HepG2 (cell line): ENCODE data around the gene BEST2. TPM values are rescaled to one million over a fixed set of nuclear protein-coding genes. Genes with fewer than 3 reads are reported as not detected.

ENCODE experiments used
- ATAC-seq: fragments of 200-7000 bp; cut with Tn5 transposase; 3 replicates; pipeline ENCODE4 v1.9.1; 2020; ENCODE audit warnings: mild to moderate bottlenecking, moderate library complexity
- BruUV-seq: library from RNA; stranded (reverse); fragments of 400-500 nt; replicated peaks from 2 replicates; lab custom pipeline; 2021; lab: Mats Ljungman, UMichigan
- CTCF ChIA-PET: fragments of 300-600 bp; formaldehyde crosslinking; extraction: SDS; loops from one replicate; lab custom pipeline; 2021; ENCODE audit warnings: low total read pairs, inconsistent platforms, low intra/inter-chr PET ratio; lab: Yijun Ruan, JAX
- POLR2A ChIA-PET: fragments of 350-600 bp; sonication (Branson Sonifier 250); formaldehyde crosslinking; loops from one replicate; lab custom pipeline; 2020; ENCODE audit warnings: antibody characterized with exemption, inconsistent platforms; lab: Yijun Ruan, JAX
- DNase-seq: peaks from one replicate; pipeline ENCODE4 v3.0.0-alpha.2; 2015; ENCODE audit warnings: low spot score
- FAIRE-seq: peaks from 3 replicates; lab custom pipeline; 2011; peaks lifted over from hg19 to GRCh38; lab: Jason Lieb, UNC
- H2AFZ ChIP-seq: one replicate; pipeline ENCODE4 v1.6.1; 2011; ENCODE audit warnings: low read length, inconsistent platforms
- H3K27ac ChIP-seq: fragments of 300-600 bp; 3 replicates; pipeline ENCODE4 v1.8.0; 2011; ENCODE audit warnings: mixed run types, mild to moderate bottlenecking, mixed read lengths, low read length, inconsistent platforms; ENCODE audit not compliant: insufficient read depth; ENCODE audit errors: extremely low read length
- H3K27me3 ChIP-seq, 2 experiments: fragments of 200-600 bp in 1 of 2; 2 replicates in 1 of 2; 3 replicates in 1 of 2; pipeline versions ENCODE4 v1.6.0 to v1.8.0; 2011; ENCODE audit warnings: low read length in 2 of 2, mild to moderate bottlenecking in 2 of 2, moderate library complexity in 2 of 2, inconsistent platforms in 1 of 2; ENCODE audit not compliant: insufficient read depth in 2 of 2, control insufficient read depth in 1 of 2
- H3K36me3 ChIP-seq, 2 experiments: fragments of 200-600 bp in 1 of 2; replicated peaks in 1 of 2; 2 replicates in 1 of 2; 3 replicates in 1 of 2; pipeline versions ENCODE4 v1.5.1 to v1.8.0; 2011; ENCODE audit warnings: low read length in 2 of 2, inconsistent platforms in 1 of 2; ENCODE audit not compliant: insufficient read depth in 2 of 2, control insufficient read depth in 1 of 2
- H3K4me1 ChIP-seq: 2 replicates; pipeline ENCODE4 v1.5.1; 2012; ENCODE audit warnings: low read length, inconsistent platforms; ENCODE audit not compliant: insufficient read depth
- H3K4me2 ChIP-seq: 2 replicates; pipeline ENCODE4 v1.6.0; 2011; ENCODE audit warnings: low read depth, low read length, inconsistent platforms
- H3K4me3 ChIP-seq, 3 experiments: fragments of 200-600 bp in 1 of 3; sonication (generic), shearing (Covaris generic) in 1 of 3; replicated peaks in 1 of 3; 2 replicates each; pipeline ENCODE4 v1.5.1; 2011 to 2016; ENCODE audit warnings: low read length in 3 of 3, inconsistent platforms in 2 of 3, low read depth in 2 of 3, mild to moderate bottlenecking in 2 of 3, control low read depth in 1 of 3, mixed read lengths in 1 of 3; ENCODE audit not compliant: insufficient read depth in 1 of 3
- H3K79me2 ChIP-seq: one replicate; pipeline ENCODE4 v1.6.1; 2011; ENCODE audit warnings: low read length, inconsistent platforms; ENCODE audit not compliant: insufficient read depth
- H3K9ac ChIP-seq: 2 replicates; pipeline ENCODE4 v1.6.0; 2011; ENCODE audit warnings: mild to moderate bottlenecking, low read depth, low read length, inconsistent platforms; ENCODE audit not compliant: insufficient read depth
- H3K9me3 ChIP-seq: 2 replicates; pipeline ENCODE4 v1.5.1; 2012; ENCODE audit warnings: mild to moderate bottlenecking, low read length
- H4K20me1 ChIP-seq: 2 replicates; pipeline ENCODE4 v1.6.0; 2011; ENCODE audit warnings: inconsistent platforms, mild to moderate bottlenecking, low read length, moderate library complexity; ENCODE audit not compliant: insufficient read depth
- CC2D1A ChIP-seq: sonication (generic); formaldehyde crosslinking; IDR thresholded peaks from 2 replicates; pipeline ENCODE4 v1.8.1; 2023; ENCODE audit warnings: mild to moderate bottlenecking, missing genetic modification reagents
- CERS6 ChIP-seq: sonication (generic); formaldehyde crosslinking; IDR thresholded peaks from 2 replicates; pipeline ENCODE4 v1.5.0; 2020; ENCODE audit warnings: missing genetic modification reagents
- DDIT3 ChIP-seq: sonication (generic); formaldehyde crosslinking; IDR thresholded peaks from 2 replicates; pipeline ENCODE4 v1.4.0; 2020; ENCODE audit warnings: mild to moderate bottlenecking, missing genetic modification reagents
- ELF3 ChIP-seq: IDR thresholded peaks from 2 replicates; pipeline ENCODE4 v1.6.1; 2016; ENCODE audit warnings: missing genetic modification reagents, missing compliant biosample characterization
- ELK4 ChIP-seq: sonication (generic); formaldehyde crosslinking; IDR thresholded peaks from 2 replicates; pipeline ENCODE4 v1.9.0; 2021; ENCODE audit warnings: missing genetic modification reagents, borderline replicate concordance
- ERF ChIP-seq: IDR thresholded peaks from 2 replicates; pipeline ENCODE4 v1.6.1; 2018; ENCODE audit warnings: missing biosample characterization, missing genetic modification reagents
- KLF13 ChIP-seq: sonication (generic); formaldehyde crosslinking; IDR thresholded peaks from 2 replicates; pipeline ENCODE4 v1.4.0; 2020; ENCODE audit warnings: mild to moderate bottlenecking, missing genetic modification reagents
- MYNN ChIP-seq: sonication (generic); formaldehyde crosslinking; IDR thresholded peaks from 2 replicates; pipeline ENCODE4 v1.4.0; 2020; ENCODE audit warnings: mild to moderate bottlenecking, low read depth, missing genetic modification reagents
- NFIB ChIP-seq: sonication (generic); formaldehyde crosslinking; IDR thresholded peaks from 2 replicates; pipeline ENCODE4 v1.9.0; 2021; ENCODE audit warnings: missing genetic modification reagents, mild to moderate bottlenecking, borderline replicate concordance
- REXO4 ChIP-seq: sonication (generic); formaldehyde crosslinking; IDR thresholded peaks from 2 replicates; pipeline ENCODE4 v1.8.0; 2022; ENCODE audit warnings: missing genetic modification reagents, mild to moderate bottlenecking, borderline replicate concordance
- TRIM22 ChIP-seq: fragments of 450-650 bp; IDR thresholded peaks from 2 replicates; pipeline ENCODE4 v1.6.1; 2017
- ZBTB44 ChIP-seq: sonication (generic); formaldehyde crosslinking; IDR thresholded peaks from 2 replicates; pipeline ENCODE4 v1.4.0; 2020; ENCODE audit warnings: missing genetic modification reagents
- ZNF207 ChIP-seq: fragments of 450-650 bp; IDR thresholded peaks from 2 replicates; pipeline ENCODE4 v1.6.1; 2016; ENCODE audit warnings: antibody characterized with exemption, borderline replicate concordance
- ZNF317 ChIP-seq: sonication (generic); formaldehyde crosslinking; IDR thresholded peaks from 2 replicates; pipeline ENCODE4 v1.5.0; 2020; ENCODE audit warnings: mild to moderate bottlenecking, missing genetic modification reagents
- ZNF484 ChIP-seq: sonication (generic); formaldehyde crosslinking; IDR thresholded peaks from 2 replicates; pipeline ENCODE4 v1.5.1; 2020; ENCODE audit warnings: mild to moderate bottlenecking, low read depth, missing genetic modification reagents, borderline replicate concordance
- ZNF552 ChIP-seq: sonication (generic); formaldehyde crosslinking; IDR thresholded peaks from 2 replicates; pipeline ENCODE4 v1.9.0; 2022; ENCODE audit warnings: missing genetic modification reagents, mild to moderate bottlenecking, borderline replicate concordance
- ZNF777 ChIP-seq: sonication (generic); formaldehyde crosslinking; IDR thresholded peaks from 2 replicates; pipeline ENCODE4 v1.4.0; 2020; ENCODE audit warnings: missing genetic modification reagents
- ZNF839 ChIP-seq: sonication (generic); formaldehyde crosslinking; IDR thresholded peaks from 2 replicates; pipeline ENCODE4 v1.4.0; 2020; ENCODE audit warnings: missing genetic modification reagents, mild to moderate bottlenecking, borderline replicate concordance
- ZUFSP ChIP-seq: sonication (generic); formaldehyde crosslinking; IDR thresholded peaks from 2 replicates; pipeline ENCODE4 v1.9.0; 2021; ENCODE audit warnings: missing genetic modification reagents, mild to moderate bottlenecking, borderline replicate concordance
- WGBS: methylation state at CpG from one replicate; pipeline ENCODE4 v1.1.6; 2017; ENCODE audit warnings: low lambda C conversion rate; 5-methylcytosine and 5-hydroxymethylcytosine counted together
- in situ Hi-C: cut with HindIII; loops from 2 replicates; pipeline ENCODE4 v1.10.0; 2017; ENCODE audit warnings: low pct_unique_long_range_greater_than_20kb; ENCODE audit not compliant: extremely low pct_ligation_motif_present
- intact Hi-C: fragments of 100-400 bp; cut with micrococcal nuclease; formaldehyde crosslinking; loops from one replicate; pipeline ENCODE4 v1.10.0; 2022; ENCODE audit not compliant: unreplicated experiment
- polyA plus RNA-seq, 8 experiments: library from polyadenylated mRNA; depleted of rRNA in 3 of 8; stranded (reverse) in 7 of 8; unstranded in 1 of 8; fragments of >200 nt; fragmentation: Illumina TruSeq in 4 of 8; extraction: Trizol in 4 of 8; gene quantifications; 2 replicates each; pipeline versions ENCODE4 v1.2.1 to v1.2.3, GENCODE V29; 2011 to 2016; ENCODE audit warnings: low read depth in 4 of 8, missing spikeins in 1 of 8, mixed read lengths in 1 of 8; ENCODE audit not compliant: insufficient read depth in 1 of 8
- total RNA-seq, 5 experiments: library from RNA; depleted of rRNA; stranded (reverse); fragments of >200 nt; fragmentation: Illumina TruSeq; extraction: Trizol; gene quantifications; 2 replicates each; pipeline ENCODE4 v1.2.3, GENCODE V29; 2016; ENCODE audit warnings: low read depth in 1 of 5

BEST2 gene
- total and polyA plus RNA-seq, 2 of the 13 experiments (the other 11 are each of a cell fraction or from before 2014, with no cell fraction given) = not detected

- Histone ChIP-seq H3K9ac (no peak overlapping the region), H3K27me3 (no peaks in the 10 kb centered on the region; a peak in 1 of 5 replicates), H3K27ac (no peak overlapping the region), H2AFZ (no peak overlapping the region), H3K9me3 (no peaks in the 10 kb centered on the region), H3K4me1 (peaks cover 32% of the 10 kb centered on the region), H3K4me2 (no peak overlapping the region), H3K4me3 (no peak overlapping the region), H3K79me2 (peaks cover 18% of the 10 kb centered on the region), H4K20me1 (peaks cover 5% of the 10 kb centered on the region; the same call in 1 of the 2 replicates), H3K36me3 (peaks cover 0 to 15% of the 10 kb centered on the region in 2 experiments; a peak in 3 of 5 replicates)
- 76% methylated on average over 26 of the region's 26 CpGs for WGBS
- DNase-seq (no peak), FAIRE-seq (no peak), ATAC-seq (no peak)
- ChIA-PET CTCF (no interaction called here), POLR2A (no interaction called here)
- intact Hi-C loops (no loop called here), in situ Hi-C loops (loop anchor here (5.0 kb wide), 1 partner anchor 37 kb away; no protein-coding TSS in a partner anchor)
- no TSS peak for BruUV-seq
- TF ChIP-seq ZNF777 (CRISPR knock-in tag) (no peak), CC2D1A (CRISPR knock-in tag) (no peak), CERS6 (CRISPR knock-in tag) (no peak), MYNN (no peak), TRIM22 (no peak), ZNF552 (CRISPR knock-in tag) (no peak), ERF (no peak), ZNF839 (CRISPR knock-in tag) (no peak), ZNF484 (CRISPR knock-in tag) (no peak), KLF13 (CRISPR knock-in tag) (no peak), NFIB (CRISPR knock-in tag) (no peak), ELK4 (CRISPR knock-in tag) (no peak), REXO4 (CRISPR knock-in tag) (no peak), ZBTB44 (CRISPR knock-in tag) (no peak), ZNF207 (no peak), ZNF317 (no peak), ZUFSP (no peak), ELF3 (no peak), DDIT3 (CRISPR knock-in tag) (no peak)
Measured at GRCh38 chr19:12804051-12804450, 52.5 kb downstream of the BEST2 start.
